Gastroesophageal sphincter (tissue), 4 donors: ENCODE measurements around the gene CDH11. TPM values are rescaled to one million over a fixed set of nuclear protein-coding genes. Genes with fewer than 3 reads are reported as not detected.

Experiments used
- ATAC-seq: fragments of 150-250 bp; one replicate; pipeline ENCODE4 v1.9.1; 2016; ENCODE audit warnings: mild to moderate bottlenecking, moderate library complexity
- H3K27ac ChIP-seq, 4 donors: fragments of 200-600 bp; sonication (generic) in 3 of 4; 1 replicate in 3 of 4; 2 replicates in 1 of 4; pipeline ENCODE4 v1.5.1; 2016 to 2019
- H3K27me3 ChIP-seq: fragments of 200-600 bp; sonication (generic); one replicate; pipeline ENCODE4 v1.5.1; 2019
- H3K36me3 ChIP-seq, 2 donors: fragments of 200-600 bp; sonication (generic); one replicate each; pipeline ENCODE4 v1.5.1; 2019; ENCODE audit warnings: control low read depth in 1 of 2
- H3K4me1 ChIP-seq, 3 donors: fragments of 200-600 bp; sonication (generic); 1 replicate in 2 of 3; 2 replicates in 1 of 3; pipeline ENCODE4 v1.5.1; 2016 to 2019; ENCODE audit warnings: control low read depth in 2 of 3
- H3K4me3 ChIP-seq, 2 donors: fragments of 200-600 bp; sonication (generic); one replicate each; pipeline ENCODE4 v1.5.1; 2019; ENCODE audit warnings: mild to moderate bottlenecking in 1 of 2, moderate library complexity in 1 of 2
- H3K9me3 ChIP-seq, 3 donors: fragments of 200-600 bp; sonication (generic); one replicate each; pipeline ENCODE4 v1.5.1; 2017 to 2019; ENCODE audit warnings: control low read depth in 2 of 3
- CTCF ChIP-seq, 4 experiments: fragments of 200-600 bp in 2 of 4; fragments of 450-650 bp in 2 of 4; sonication (generic) in 1 of 4; IDR thresholded peaks; one replicate each; pipeline ENCODE4 v1.5.1; 2017 to 2019; ENCODE audit warnings: antibody characterized with exemption in 4 of 4, mild to moderate bottlenecking in 2 of 4, moderate library complexity in 2 of 4
- EP300 ChIP-seq: sonication (generic); formaldehyde crosslinking; IDR thresholded peaks from one replicate; pipeline ENCODE4 v1.6.1; 2017; ENCODE audit warnings: antibody characterized with exemption, mild to moderate bottlenecking
- POLR2A ChIP-seq, 2 donors: fragments of 450-650 bp; IDR thresholded peaks; one replicate each; pipeline ENCODE4 v1.6.1; 2017; ENCODE audit warnings: antibody characterized with exemption in 2 of 2, mild to moderate bottlenecking in 2 of 2, moderate library complexity in 1 of 2
- POLR2AphosphoS5 ChIP-seq: sonication (generic); formaldehyde crosslinking; IDR thresholded peaks from one replicate; pipeline ENCODE4 v1.6.1; 2017; ENCODE audit warnings: antibody characterized with exemption
- WGBS, 2 donors: methylation state at CpG; one replicate each; pipeline ENCODE4 v1.1.5; 2018; ENCODE audit warnings: low coverage in 1 of 2; 5-methylcytosine and 5-hydroxymethylcytosine counted together
- total RNA-seq, 4 donors: library from RNA; depleted of rRNA; stranded (reverse); fragments of >200 nt; gene quantifications; one replicate each; pipeline ENCODE4 v1.1.0, GENCODE V29; 2016

The CDH11 gene
- total RNA-seq, 4 donors from 2014 or later, result 37.4 to 78.9 (median 62.8) TPM

GRCh38 chr16:64974381-64974780 lies 147.5 kb downstream of the CDH11 start:
- no peak for TF ChIP-seq POLR2AphosphoS5
- TF ChIP-seq CTCF (IDR thresholded peaks at IDR 0.05), result no peak
- TF ChIP-seq POLR2A (IDR thresholded peaks at IDR 0.05), result no peak
- no peak for TF ChIP-seq EP300
- no peak overlapping the region for H3K27ac ChIP-seq
- H3K9me3 ChIP-seq, result no peaks in the 10 kb centered on the region
- H3K4me3 ChIP-seq, result no peak overlapping the region
- ATAC-seq, result no peak
- H3K27me3 ChIP-seq, result no peaks in the 10 kb centered on the region
- no peaks in the 10 kb centered on the region for H3K4me1 ChIP-seq
- 86 to 100% methylated on average over 2 of the region's 2 CpGs for WGBS, 2 donors
- H3K36me3 ChIP-seq, result peaks cover 0 to 29% of the 10 kb centered on the region in 2 donors

- no peak for TF ChIP-seq CTCF (IDR thresholded peaks at IDR 0.05)
- no peak for TF ChIP-seq POLR2A (IDR thresholded peaks at IDR 0.05)
- no peak for TF ChIP-seq EP300
- no peak for TF ChIP-seq POLR2AphosphoS5
- Histone ChIP-seq H3K9me3 (no peaks in the 10 kb centered on the region), H3K27me3 (no peaks in the 10 kb centered on the region), H3K27ac (no peak overlapping the region), H3K4me3 (no peak overlapping the region), H3K4me1 (no peaks in the 10 kb centered on the region), H3K36me3 (peaks cover 0 to 29% of the 10 kb centered on the region in 2 donors)
- no peak for ATAC-seq
- 45 to 74% methylated on average over 2 of the region's 2 CpGs for WGBS, 2 donors
Observed at GRCh38 chr16:64973171-64973570, 148.7 kb downstream of the CDH11 start.

- H3K9me3 ChIP-seq, result no peaks in the 10 kb centered on the region
- no peak for ATAC-seq
- no peak overlapping the region for H3K27ac ChIP-seq
- H3K27me3 ChIP-seq, result no peaks in the 10 kb centered on the region
- 63 to 85% methylated on average over 4 of the region's 4 CpGs for WGBS, 2 donors
- no peaks in the 10 kb centered on the region for H3K4me1 ChIP-seq
- H3K36me3 ChIP-seq, result peaks cover 0 to 33% of the 10 kb centered on the region in 2 donors
- no peak overlapping the region for H3K4me3 ChIP-seq
- TF ChIP-seq POLR2AphosphoS5 (no peak), CTCF (IDR thresholded peaks at IDR 0.05) (no peak), EP300 (no peak), POLR2A (IDR thresholded peaks at IDR 0.05) (no peak)
Observed at GRCh38 chr16:64971171-64971570, 150.7 kb downstream of the CDH11 start.

GRCh38 chr16:64969221-64969620 lies 152.6 kb downstream of the CDH11 start:
- Histone ChIP-seq H3K4me1 (no peaks in the 10 kb centered on the region), H3K27ac (no peak overlapping the region), H3K4me3 (no peak overlapping the region), H3K36me3 (peaks cover 0 to 33% of the 10 kb centered on the region in 2 donors), H3K9me3 (no peaks in the 10 kb centered on the region), H3K27me3 (no peaks in the 10 kb centered on the region)
- no peak for TF ChIP-seq CTCF (IDR thresholded peaks at IDR 0.05)
- TF ChIP-seq EP300, result no peak
- no peak for TF ChIP-seq POLR2A (IDR thresholded peaks at IDR 0.05)
- TF ChIP-seq POLR2AphosphoS5, result no peak
- ATAC-seq, result no peak
- 90 to 93% methylated on average over 1 of the region's 1 CpG for WGBS, 2 donors

- Histone ChIP-seq H3K27me3 (no peaks in the 10 kb centered on the region), H3K4me1 (no peaks in the 10 kb centered on the region), H3K36me3 (peaks cover 0 to 33% of the 10 kb centered on the region in 2 donors), H3K4me3 (no peak overlapping the region), H3K9me3 (no peaks in the 10 kb centered on the region), H3K27ac (no peak overlapping the region)
- WGBS, 2 donors, result 46 to 48% methylated on average over 4 to 6 of the region's 6 CpGs
- ATAC-seq, result no peak
- TF ChIP-seq CTCF (IDR thresholded peaks at IDR 0.05) (no peak), EP300 (no peak), POLR2A (IDR thresholded peaks at IDR 0.05) (no peak), POLR2AphosphoS5 (no peak)
Observed at GRCh38 chr16:64968539-64968938, 153.3 kb downstream of the CDH11 start.
